ENCODE data around the gene ATAD3A.
"Not testable (repeated sequence)": the region's sequence is repeated elsewhere in the genome, so short reads cannot be mapped to it uniquely, and the experiment has no call there.

ATAD3A gene

DNA sequence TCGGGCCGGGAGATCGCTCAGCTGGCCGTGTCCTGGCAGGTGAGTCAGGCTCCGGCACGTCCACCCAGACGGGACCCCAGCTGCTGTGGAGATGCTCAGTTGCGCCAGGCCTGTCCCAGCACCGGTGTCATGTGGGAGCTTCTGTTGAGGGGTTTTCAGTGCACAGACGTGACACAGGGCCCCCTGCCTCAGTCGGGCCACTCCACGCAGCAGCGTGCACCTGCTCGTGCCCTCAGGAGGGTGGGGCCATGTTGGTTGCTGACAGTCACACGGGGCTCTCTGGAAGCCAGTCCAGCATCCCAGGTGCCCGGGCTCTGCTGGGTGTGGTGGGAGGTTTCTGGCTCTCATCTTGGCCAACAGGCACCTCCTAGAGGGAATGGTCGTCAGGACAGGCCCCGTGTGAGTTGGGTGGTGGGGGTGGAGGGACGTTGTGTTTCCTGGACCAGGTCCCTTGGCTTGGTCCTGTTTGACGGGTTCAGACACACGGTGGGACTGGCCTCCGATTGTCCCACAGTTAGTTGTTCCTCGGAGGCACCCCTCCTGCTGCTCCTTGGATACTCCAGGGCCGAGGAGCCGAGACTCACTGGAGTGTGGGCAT lies 21.2 kb upstream of the ATAD3A start:
- DNase-seq = no peak

DNA sequence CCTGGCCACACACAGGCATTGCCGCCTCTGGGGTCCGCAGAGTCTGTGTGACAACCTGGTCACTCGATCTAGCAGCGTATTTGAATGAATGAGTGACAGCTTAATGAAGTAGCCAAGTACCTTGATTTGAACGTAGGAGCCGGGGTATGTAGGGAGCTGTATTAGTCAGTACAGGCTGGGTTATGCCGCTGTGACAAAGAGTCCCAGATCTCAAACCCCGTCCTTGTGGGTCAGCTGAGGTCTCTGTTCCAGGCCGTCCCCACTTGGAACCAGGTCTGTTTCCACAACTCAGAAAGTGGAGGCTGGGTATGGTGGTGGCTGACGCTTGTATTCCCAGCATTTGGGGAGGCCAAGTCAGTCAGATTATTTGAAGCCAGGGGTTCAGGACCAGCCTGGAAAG lies 20.4 kb upstream of the ATAD3A start:
- no peak for DNase-seq

DNA sequence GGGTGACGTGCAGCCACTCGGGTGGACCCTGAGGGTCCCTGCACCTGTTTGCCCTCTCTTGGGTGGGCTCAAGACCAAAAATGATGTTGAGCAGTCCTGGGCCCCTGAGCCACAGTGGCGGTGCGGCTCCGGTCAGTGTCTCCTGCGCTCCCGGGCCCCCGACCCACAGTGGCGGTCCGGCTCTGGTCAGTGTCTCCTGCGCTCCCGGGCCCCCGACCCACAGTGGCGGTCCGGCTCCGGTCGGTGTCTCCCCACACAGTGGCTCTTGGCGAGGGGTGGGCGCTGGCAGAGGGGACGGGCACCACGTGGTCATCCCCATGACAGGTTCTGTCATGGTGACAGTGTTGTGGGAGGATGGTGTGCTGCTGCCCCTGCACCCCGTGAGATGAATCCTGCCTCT lies 17.7 kb upstream of the ATAD3A start:
- not testable (repeated sequence) for DNase-seq

DNA sequence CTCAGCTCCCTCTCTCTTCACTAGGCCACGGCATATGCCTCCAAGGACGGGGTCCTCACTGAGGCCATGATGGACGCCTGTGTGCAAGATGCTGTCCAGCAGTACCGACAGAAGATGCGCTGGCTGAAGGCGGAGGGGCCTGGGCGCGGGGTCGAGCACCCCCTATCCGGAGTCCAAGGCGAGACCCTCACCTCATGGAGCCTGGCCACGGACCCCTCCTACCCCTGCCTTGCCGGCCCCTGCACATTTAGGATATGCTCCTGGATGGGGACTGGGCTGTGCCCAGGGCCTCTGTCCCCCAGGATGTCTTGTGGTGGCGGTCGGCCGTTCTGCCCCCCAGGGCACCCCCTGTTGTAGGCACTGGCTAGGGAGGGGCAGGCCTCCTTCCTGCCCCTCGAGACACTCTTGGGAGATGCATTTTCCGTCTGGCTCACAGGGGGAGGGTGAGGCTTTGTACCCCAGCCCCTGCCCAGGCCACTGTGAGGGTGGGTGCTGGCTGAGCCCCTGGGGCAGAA lies 16.4 kb upstream of the ATAD3A start:
- DNase-seq = not testable (repeated sequence)

DNA sequence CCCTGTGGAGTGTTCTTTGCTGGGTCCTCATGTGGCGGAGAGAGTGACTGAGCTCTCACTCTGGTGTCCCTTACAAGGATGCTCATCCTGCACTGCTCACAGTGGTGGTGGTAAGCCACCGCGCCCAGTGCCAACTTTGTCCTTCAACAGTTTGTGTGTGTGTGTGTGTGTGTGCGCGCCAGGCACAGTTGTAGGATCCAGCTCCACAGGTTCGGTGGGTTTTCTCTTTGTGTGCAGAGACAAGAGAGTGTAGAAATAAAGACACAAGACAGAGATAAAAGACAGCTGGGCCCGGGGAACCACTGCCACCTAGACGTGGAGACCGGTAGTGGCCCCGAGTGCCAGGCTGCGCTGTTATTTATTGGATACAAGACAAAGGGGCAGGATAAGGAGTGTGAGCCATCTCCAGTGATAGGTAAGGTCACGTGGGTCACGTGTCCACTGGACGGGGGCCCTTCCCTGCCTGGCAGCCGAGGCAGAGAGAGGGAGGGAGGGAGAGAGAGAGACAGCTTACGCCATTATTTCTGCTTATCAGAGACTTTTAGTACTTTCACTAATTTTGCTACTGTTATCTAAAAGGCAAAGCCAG lies 7.1 kb upstream of the ATAD3A start:
- peak; percentile 78 for DNase-seq

DNA sequence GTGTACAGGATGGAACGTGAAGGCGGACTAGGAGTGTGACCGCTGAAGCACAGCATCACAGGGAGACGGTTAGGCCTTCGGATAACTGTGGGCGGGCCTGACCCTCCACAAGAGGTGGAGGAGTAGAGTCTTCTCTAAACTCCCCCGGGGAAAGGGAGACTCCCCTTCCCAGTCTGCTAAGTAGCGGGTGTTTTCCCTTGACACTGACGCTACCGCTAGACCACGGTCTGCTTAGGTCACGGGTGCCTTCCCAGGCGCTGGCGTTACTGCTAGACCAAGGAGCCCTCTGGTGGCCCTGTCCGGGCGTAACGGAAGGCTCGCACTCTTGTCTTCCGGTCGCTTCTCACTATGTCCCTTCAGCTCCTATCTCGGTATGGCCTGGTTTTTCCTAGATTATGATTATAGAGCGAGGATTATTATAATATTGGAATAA lies 6.6 kb upstream of the ATAD3A start:
- not testable (repeated sequence) for DNase-seq

DNA sequence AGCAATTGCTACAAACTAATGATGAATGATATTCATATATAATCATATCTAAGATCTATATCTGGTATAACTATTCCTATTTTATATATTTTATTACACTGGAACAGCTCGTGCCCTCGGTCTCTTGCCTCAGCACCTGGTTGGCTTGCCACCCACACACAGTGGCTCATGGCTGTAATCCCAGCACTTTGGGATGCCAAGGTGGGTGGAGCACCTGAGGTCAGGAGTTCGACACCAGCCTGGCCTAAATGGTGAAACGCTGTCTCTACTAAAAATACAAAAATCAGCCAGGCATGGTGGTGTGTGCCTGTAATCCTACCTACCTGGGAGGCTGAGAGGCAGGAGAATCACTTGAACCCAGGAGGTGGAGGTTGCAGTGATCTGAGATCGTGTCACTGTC lies 6.2 kb upstream of the ATAD3A start:
- DNase-seq = not testable (repeated sequence)

DNA sequence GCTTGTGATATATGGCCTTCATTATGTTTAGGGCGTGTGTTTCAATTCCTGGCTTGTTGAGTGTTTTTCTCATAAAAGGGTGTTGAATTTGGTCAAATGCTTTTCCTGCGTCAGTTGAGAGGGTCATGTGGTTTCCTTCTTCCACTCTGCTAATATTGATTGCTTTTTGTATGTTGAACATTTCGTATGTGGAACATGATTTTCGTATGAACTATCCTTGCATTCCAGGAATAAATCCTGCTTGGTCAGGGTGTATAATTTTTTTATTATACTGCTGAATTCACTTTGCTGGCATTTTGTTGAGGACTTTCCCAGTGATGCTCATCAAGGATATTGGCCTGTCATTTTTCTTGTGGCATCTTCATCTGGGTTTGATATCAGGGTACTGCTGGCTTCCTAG lies 4.7 kb upstream of the ATAD3A start:
- DNase-seq = no peak

DNA sequence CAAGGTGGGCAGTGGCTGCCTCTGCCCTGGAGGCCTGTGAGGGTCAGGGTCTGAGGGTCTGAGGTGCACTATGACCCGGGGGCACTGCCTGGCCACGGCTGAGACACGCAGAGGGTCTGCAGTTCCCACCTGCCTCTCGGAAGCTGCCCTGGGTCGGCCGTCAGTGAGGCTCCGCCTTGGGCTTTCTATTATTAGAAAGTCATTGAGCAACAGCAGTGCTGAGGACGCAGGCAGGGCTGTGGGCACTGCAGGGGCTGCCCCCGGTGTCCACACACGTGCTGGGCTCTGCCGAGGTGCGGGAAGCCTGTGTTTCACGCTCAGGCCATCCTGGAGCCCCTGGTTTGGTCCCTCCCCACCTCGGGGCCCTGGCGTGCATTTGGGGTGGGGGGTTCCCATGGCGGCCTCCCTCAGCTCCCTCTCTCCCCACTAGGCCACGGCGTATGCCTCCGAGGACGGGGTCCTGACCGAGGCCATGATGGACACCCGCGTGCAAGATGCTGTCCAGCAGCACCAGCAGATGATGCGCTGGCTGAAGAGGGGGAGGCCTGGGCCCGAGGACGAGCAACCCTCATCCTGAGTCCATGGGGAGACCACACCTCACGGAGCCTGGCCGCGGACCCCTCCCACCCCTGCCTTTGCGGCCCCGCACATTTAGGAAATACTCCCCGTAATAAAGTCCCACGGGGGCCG lies 3.0 kb upstream of the ATAD3A start:
- not testable (repeated sequence) for DNase-seq

DNA sequence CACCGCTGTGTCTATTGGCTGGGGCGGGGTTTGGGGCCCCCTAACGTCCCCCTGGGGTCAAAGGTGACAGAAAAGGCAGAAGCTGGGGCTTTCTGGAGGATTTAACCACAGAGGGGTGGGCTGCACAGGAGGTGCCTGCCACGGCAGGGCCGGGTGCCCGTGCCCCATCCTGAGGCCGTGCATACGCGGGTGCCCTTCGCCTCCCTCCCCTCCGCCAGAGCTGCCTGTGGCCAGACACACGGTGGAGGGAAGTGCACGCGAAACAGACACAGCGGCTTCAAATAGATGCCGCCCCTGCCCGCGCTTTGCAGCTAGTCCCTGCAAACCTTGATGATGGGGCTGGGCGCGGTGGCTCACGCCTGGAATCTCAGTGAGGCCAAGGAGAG lies 2.5 kb upstream of the ATAD3A start:
- not testable (repeated sequence) for DNase-seq

DNA sequence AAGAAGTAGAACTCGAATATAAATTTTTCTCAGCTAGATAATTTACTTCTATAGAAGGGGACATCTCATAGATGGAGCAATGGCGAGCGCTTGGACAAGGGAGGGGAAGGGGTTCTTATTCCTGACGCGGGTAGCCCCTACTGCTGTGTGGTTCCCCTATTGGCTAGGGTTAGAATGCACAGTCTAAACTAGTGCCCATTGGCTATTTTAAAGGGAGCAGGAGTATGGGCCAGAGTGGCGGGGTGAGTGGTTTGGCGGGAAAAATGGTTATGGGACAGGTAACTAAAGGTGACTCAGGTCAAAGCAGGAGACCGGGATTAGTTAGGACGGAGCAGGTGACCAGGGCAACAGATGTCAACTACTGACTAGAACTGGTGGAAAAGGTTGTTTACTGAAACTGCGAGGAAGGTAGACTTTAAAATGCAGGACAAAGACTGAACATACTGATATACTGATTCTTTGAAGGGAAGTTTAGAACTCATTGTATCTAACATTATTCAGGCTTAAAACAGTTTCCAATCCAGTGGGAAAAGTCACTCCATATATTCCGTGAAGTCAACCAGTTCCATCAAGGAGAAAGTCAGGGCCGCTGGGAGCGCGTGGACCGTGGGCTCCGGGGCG lies 940 bp upstream of the ATAD3A start:
- peak; percentile 28 for DNase-seq

DNA sequence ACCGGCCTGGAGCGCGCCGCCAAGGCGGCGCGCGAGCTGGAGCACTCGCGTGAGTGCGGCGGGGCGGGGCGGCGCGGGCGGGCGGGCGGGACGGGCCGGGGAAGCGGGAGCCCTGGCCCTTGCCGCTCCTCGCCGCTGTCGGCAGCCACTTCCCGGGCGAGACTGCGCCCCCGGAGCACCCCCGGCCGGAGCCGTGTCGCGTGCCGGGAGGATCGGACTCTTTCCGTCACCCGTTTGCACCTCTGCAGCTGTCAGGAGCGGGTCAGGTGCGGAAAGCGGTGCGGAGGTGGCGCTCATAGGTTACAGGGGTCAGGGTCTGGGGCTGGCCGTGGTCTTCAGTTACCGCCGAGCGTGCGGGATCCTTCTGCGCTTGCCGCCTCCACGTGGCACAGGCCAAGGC lies 463 bp downstream of the ATAD3A start:
- DNase-seq = not testable (repeated sequence)

DNA sequence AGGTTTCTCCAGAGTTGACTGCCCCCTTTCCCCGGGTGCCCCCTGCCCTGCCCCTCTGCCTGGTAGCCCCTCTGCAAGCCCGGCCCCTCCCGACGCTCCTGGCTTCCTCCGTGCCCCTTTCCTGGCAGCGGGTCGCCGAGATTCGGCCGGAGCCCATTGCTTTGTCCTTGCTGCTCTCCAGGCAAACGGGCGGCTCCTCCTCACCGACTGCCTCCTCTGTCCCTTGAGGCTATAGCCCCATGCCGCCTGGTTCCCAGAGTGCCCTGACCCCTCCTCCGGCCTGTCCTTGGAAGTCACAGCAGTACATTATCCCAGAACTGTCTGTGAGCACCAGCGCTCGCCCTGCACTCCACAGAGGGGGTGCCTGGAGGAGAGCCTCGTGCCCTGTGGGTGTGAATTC lies 1.7 kb downstream of the ATAD3A start:
- DNase-seq = not testable (repeated sequence)

DNA sequence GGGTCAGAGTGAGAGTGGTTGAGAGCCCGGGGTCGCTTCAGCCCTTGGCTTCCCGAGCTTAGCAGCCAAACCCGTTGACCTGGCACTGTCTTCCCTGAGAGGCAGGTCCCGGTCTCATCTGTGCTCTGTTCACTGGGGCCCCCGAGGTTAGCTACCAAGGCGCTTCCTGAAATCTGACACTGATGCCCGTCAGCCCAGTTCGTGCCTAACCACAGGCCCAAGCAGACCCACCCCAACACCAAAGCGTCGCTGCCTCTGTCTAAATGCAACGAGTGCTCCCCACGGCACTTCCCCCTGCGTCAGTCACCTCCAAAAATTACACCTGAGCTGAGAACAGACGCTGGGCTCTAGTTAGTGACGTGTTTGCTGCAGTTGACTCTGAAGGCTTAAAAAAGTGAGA lies 2.4 kb downstream of the ATAD3A start:
- not testable (repeated sequence) for DNase-seq

DNA sequence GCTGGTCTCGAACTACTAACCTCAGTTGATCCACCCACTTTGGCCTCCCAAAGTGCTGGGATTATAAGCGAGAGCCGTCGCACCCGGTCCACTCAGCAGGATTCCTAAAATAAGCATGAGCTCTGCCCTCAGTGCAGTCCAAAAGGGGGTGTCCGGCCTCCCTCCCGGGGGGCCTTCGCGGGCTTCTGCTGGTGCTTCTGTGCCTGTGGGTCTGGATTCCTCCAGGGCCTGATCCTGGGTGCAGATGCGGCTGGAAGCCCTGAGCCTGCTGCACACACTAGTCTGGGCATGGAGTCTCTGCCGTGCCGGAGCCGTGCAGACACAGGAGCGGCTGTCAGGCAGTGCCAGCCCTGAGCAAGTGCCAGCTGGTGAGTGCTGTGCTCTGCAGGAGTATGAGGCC lies 5.0 kb downstream of the ATAD3A start:
- not testable (repeated sequence) for DNase-seq

DNA sequence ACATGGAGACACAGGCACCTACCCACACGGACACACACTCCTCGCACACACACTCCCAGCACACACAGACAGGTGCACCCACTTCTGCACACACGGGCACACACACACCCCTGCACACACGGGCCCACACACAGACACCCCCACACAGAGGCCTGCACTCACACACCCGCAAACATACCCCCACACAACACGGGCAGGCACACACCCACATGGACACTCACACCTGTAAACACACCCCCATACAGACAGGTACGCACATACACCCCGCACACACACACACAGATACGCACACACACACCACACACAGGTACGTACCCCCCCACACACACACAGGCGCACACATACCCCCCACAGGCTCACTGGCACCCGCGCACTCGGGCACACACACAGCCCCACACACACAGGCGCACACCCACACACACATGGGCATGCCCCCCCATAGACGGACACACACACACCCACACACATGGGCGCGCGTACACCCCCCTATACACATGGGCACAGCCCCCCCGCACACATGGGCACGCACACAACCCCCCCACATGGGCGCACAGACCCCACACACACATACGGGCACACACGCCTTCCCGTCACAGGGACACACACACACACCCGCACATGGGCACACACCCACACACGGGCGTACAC lies 6.1 kb downstream of the ATAD3A start:
- no peak for DNase-seq

DNA sequence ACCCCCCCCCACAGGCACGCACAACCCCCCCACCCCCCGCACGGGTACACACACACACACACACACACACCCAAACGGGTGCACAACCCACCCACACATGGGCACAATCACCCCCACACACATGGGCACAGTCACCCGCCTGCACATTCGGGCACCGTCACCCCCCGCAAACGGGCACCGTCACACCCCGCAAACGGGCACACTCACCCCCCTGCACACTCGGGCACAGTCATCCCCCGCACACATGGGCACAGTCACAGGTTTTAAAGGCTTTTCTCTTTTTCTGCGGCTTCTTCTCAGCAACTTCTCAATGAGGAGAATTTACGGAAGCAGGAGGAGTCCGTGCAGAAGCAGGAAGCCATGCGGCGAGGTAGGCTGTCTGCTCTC lies 6.7 kb downstream of the ATAD3A start:
- DNase-seq = not testable (repeated sequence)

DNA sequence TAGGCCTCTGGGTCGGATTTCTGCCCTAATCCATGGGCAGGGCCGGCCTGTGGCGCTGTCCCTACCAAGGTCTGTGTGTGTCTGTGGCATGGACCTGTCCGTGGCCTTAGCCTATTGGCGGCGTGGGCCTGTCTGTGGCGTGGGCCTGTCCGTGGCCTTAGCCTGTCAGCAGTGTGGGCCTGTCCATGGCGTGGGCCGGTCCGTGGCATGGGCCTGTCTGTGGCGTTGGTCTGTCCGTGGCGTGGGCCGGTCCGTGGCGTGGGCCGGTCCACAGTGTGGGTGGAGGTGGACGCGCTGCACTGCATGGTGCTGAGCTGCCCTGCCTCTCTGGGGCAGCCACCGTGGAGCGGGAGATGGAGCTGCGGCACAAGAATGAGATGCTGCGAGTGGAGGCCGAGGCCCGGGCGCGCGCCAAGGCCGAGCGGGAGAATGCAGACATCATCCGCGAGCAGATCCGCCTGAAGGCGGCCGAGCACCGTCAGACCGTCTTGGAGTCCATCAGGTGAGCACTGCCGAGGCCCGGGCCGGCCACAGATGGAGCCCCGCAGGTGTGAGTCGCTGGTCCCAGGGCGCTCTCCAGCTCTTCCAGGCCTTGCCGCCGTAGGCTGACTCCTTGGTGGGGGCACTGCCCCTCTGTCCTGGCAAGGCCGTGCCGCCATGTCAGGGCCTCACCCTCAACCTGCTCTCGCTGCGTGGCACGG lies 8.0 kb downstream of the ATAD3A start:
- DNase-seq = not testable (repeated sequence)

DNA sequence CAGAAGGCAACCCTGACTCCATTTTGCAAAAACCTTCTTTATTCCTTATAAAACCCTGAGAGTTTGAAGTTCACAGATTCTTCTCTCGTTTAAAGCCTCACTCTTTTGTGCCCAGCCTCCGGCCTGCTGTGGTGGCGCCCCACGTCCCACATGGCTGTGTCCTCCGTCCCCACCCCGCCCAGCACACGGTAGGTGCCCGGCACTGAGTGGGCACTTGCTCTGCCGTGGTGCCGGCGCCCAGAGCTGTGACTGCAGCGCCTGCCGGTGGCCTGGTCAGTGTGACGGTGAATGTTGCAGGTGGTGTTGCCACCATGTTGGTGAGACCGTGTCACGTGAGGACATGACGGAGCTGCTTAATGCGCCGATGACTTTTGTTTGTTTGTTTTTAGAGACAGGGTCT lies 9.4 kb downstream of the ATAD3A start:
- no peak for DNase-seq

DNA sequence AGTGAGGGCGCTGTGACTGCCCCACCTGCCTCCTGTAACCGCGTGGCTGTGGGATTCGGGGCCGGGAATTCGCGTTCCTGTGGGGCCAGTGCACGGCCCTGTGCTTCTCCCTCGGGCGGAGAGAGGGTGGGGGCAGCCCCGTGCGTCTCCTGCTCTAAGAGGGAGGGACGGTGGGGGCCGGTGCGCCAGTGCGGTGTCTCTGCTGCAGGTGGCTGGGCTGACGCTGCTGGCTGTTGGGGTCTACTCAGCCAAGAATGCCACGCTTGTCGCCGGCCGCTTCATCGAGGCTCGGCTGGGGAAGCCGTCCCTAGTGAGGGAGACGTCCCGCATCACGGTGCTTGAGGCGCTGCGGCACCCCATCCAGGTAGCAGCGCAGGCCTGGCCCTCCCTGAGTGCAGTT lies 10.6 kb downstream of the ATAD3A start:
- not testable (repeated sequence) for DNase-seq

DNA sequence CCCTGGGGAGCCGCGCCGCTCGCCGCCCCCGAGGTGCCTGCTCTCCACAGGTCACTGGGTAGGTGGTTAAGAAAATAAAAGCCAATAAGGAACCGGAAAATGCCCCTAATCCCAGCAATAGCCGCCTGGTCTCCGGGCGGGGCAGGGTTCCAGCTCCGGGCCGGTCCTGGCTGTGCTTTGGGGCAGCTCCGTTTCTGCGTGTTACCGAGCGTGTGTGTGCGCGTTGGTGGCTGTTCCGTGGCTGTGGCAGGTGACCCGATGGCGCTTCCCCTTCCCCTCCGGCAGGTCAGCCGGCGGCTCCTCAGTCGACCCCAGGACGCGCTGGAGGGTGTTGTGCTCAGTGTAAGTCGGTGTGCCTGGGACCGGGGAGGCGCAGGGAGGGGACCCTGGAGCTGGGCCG lies 11.3 kb downstream of the ATAD3A start:
- DNase-seq = not testable (repeated sequence)

DNA sequence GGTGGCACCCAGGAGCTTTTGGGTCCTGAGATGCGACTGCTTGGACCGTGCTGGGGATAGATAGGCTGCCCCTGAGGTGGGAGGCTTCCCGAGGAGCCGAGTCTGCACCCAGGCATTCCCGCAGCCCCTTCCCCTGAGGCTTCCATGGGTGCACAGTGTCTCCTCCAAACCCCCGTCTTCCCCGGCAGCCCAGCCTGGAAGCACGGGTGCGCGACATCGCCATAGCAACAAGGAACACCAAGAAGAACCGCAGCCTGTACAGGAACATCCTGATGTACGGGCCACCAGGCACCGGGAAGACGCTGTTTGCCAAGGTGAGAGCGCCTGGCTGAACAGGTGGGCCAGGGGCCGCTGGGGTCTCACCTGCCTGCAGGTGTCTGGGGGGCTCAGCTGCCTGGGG lies 11.7 kb downstream of the ATAD3A start:
- DNase-seq = not testable (repeated sequence)

All from retina (tissue), 1 donor.